GM19043 (cell line): ENCODE data around the gene NANOS3.
"Not testable (repeated sequence)": the region's sequence is repeated elsewhere in the genome, so short reads cannot be mapped to it uniquely, and the experiment has no call there.

Experiments used
- ATAC-seq: cut with Tn5 transposase; IDR thresholded peaks from one replicate; pipeline ENCODE4 v1.9.1; 2021; ENCODE audit warnings: low read depth; ENCODE audit not compliant: unreplicated experiment

The NANOS3 gene

GRCh38 chr19:13842291-13843103 lies 34.4 kb upstream of the NANOS3 start:
- ATAC-seq = no peak

- no peak for ATAC-seq
Measured at GRCh38 chr19:13843104-13843921, 33.6 kb upstream of the NANOS3 start.

GRCh38 chr19:13844130-13844631 lies 32.8 kb upstream of the NANOS3 start:
- ATAC-seq = no peak

GRCh38 chr19:13846557-13847406 lies 30.2 kb upstream of the NANOS3 start:
- ATAC-seq = peak; percentile 62

GRCh38 chr19:13847407-13848339 lies 29.3 kb upstream of the NANOS3 start:
- no peak for ATAC-seq

GRCh38 chr19:13848340-13848677 lies 28.6 kb upstream of the NANOS3 start:
- ATAC-seq = no peak

- no peak for ATAC-seq
Measured at GRCh38 chr19:13848798-13849676, 27.9 kb upstream of the NANOS3 start.

GRCh38 chr19:13849991-13850909 lies 26.7 kb upstream of the NANOS3 start:
- no peak for ATAC-seq

- ATAC-seq = no peak
Measured at GRCh38 chr19:13850910-13851733, 25.8 kb upstream of the NANOS3 start.

- ATAC-seq = not testable (repeated sequence)
Measured at GRCh38 chr19:13851734-13852114, 25.2 kb upstream of the NANOS3 start.

- ATAC-seq = not testable (repeated sequence)
Measured at GRCh38 chr19:13852171-13852707, 24.7 kb upstream of the NANOS3 start.

- no peak for ATAC-seq
Measured at GRCh38 chr19:13856497-13856896, 20.4 kb upstream of the NANOS3 start.

GRCh38 chr19:13859361-13859880 lies 17.5 kb upstream of the NANOS3 start:
- no peak for ATAC-seq

GRCh38 chr19:13860679-13861391 lies 16.1 kb upstream of the NANOS3 start:
- no peak for ATAC-seq

GRCh38 chr19:13861392-13861713 lies 15.6 kb upstream of the NANOS3 start:
- peak; percentile 15 for ATAC-seq
